Measurements from ENCODE around the gene CD48.
A peak's percentile ranks its signal among the peaks of the same experiment; 100 is the strongest.

CD48 gene

DNA sequence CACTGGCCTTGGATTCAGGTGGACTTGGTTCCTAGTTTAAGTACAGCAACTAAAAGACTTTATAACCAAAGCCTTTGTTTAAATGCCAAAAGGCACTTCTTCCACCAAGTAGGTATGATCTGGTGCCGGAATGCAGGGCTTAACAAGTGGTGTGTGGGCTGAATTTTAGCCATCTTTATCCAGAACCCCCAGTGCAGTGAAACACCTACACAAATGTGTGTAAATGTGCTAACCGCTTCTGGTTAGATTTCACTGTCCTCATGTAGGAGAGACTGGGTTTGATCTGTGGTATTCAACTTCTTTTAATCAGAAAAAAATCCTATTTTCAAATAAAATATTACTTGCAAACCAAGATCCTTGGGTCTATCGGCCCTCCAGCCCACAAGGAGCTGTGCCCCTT lies 75.1 kb downstream of the CD48 start:
- no peak for DNase-seq (ENCODE audit: low read depth in 1 of 2, low spot score in 1 of 2)

DNA sequence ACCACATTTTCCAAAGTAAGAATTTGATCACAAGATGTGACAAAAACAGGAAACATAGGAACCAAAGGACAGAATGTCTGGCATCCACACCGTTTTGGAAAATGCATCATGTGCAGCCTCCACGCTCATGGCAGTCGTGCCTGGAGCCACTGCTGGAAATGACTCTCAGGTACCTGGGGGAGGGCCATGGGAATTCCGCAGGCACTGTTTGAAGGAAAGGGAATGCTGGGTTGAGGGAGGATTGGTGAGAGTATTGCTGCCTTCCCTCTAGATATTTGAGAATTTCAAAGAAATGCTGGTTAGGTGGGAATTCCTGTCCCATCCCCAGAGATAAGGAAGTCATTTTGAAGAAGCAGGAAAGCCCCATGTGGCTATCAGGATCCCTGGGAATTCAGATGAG lies 75.5 kb downstream of the CD48 start:
- no peak for DNase-seq (ENCODE audit: low read depth in 1 of 2, low spot score in 1 of 2)

- DNase-seq (ENCODE audit: low read depth in 1 of 2, low spot score in 1 of 2) = no peak
Observed at GRCh38 chr1:160634543-160635491, 76.8 kb downstream of the CD48 start.

GRCh38 chr1:160633330-160633903 lies 78.2 kb downstream of the CD48 start:
- DNase-seq (ENCODE audit: low read depth in 1 of 2, low spot score in 1 of 2) = no peak

DNA sequence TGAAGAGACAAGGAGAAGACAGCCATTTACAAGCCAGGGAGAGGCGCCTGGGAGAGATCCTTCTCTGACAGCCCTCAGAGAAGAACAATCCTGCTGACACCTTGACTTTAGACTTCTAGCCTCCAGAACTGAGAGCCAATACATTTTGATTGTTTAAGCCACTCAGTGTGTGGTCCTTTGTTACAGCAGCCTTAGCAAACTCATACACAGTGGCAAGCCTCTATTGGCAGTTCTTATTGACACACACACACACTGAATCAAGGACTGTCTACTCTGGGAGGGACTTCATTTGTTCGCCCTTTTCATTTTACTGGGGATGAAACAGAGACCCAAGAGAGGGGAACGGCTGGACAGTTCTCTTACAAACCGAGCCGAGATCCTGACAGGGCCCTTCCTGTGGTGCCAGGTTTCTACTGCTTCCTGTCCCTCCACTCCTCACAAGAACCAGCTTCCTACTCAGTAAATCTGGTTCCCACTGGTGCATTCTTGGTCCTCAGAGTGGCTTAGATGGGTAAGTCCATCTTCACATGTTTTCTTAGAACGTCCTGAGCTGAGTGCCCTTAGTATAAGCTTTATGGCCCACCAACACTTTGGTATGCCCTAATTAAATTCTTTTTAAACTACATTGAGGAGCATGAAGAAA lies 79.5 kb downstream of the CD48 start:
- no peak for DNase-seq (ENCODE audit: low read depth in 1 of 2, low spot score in 1 of 2)

- DNase-seq (ENCODE audit: low read depth in 1 of 2, low spot score in 1 of 2) = no peak
Observed at GRCh38 chr1:160630523-160631451, 80.8 kb downstream of the CD48 start.

DNA sequence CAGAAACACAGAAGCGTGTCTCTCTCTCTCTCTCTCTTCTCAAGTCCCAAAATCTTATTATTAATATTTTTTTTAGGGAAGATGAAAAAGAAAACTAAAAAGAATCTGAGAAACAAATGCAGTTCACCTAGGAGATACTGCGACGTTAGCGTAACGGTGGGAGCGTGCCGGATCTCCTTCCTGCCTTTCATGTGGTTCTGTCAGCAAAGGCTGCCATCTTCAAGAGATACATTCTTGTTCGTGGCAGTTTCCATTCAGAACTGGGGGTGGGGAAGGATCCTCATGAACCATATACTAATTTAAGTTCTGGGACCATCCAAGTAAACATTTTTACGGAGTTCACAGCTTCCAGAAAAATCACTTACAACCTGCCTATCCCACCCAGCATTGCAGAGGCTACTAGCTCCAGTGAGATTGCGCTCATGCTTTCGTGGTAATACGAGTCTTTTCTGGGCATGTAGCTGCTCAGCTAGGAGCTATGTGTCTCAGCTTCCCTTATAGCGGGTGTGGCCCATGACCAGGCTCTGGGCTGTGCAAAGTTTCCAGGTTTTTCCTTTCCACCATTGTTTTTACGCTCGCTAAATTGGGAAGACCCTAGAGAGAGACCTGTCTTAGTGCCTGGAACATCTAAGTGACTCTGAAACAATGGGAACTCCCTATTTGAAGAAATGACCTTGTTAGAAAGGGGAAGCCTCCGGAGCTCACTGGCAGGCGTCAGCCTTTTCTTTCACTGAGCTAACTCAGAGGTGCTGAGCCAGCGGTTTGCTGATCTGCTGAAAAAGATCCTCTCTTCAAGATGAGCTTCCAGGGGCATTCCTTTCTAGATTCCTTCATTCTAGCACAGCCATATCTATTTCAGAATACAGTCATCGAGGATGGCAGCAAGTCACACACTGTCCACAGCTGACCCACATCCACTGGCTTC lies 82.1 kb downstream of the CD48 start:
- peak in 1 of 2 donors; percentile 54 for DNase-seq (ENCODE audit: low read depth in 1 of 2, low spot score in 1 of 2)

GRCh38 chr1:160628799-160629263 lies 82.8 kb downstream of the CD48 start:
- no peak for DNase-seq (ENCODE audit: low read depth in 1 of 2, low spot score in 1 of 2)
